Measurements from ENCODE around the gene COG4.

DNA sequence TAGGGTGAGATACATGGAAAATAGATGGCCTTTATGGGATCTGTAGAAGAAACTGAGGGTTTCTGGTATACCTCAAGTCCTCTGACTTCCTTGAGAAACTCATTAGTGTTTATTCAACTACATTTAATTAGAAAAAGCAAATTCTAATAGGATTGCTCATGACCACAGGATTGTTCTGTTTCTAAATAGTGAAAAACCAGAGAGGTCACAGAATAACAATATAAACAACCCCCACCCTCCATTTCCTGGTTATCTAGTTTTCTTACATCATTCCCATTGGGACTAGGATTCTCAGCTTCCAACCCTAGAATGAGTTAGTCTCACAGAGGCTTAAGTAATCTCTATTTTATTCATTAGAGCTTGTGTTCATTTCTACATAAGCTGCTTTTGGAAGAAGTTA lies 30.3 kb upstream of the COG4 start:
- TF ChIP-seq, protein P1, sequence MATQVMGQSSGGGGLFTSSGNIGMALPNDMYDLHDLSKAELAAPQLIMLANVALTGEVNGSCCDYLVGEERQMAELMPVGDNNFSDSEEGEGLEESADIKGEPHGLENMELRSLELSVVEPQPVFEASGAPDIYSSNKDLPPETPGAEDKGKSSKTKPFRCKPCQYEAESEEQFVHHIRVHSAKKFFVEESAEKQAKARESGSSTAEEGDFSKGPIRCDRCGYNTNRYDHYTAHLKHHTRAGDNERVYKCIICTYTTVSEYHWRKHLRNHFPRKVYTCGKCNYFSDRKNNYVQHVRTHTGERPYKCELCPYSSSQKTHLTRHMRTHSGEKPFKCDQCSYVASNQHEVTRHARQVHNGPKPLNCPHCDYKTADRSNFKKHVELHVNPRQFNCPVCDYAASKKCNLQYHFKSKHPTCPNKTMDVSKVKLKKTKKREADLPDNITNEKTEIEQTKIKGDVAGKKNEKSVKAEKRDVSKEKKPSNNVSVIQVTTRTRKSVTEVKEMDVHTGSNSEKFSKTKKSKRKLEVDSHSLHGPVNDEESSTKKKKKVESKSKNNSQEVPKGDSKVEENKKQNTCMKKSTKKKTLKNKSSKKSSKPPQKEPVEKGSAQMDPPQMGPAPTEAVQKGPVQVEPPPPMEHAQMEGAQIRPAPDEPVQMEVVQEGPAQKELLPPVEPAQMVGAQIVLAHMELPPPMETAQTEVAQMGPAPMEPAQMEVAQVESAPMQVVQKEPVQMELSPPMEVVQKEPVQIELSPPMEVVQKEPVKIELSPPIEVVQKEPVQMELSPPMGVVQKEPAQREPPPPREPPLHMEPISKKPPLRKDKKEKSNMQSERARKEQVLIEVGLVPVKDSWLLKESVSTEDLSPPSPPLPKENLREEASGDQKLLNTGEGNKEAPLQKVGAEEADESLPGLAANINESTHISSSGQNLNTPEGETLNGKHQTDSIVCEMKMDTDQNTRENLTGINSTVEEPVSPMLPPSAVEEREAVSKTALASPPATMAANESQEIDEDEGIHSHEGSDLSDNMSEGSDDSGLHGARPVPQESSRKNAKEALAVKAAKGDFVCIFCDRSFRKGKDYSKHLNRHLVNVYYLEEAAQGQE (IDR thresholded peaks at IDR 0.05; ENCODE audit: insufficient read depth in 1 of 2, low read depth in 2 of 2, low read length in 2 of 2) = no peak
- TF ChIP-seq TAF1 (IDR thresholded peaks at IDR 0.05; ENCODE audit: borderline replicate concordance, insufficient read depth, low read length) (no peak), POLR2AphosphoS5 (IDR thresholded peaks at IDR 0.05; ENCODE audit: low read depth, low read length) (no peak), SIN3A (IDR thresholded peaks at IDR 0.05; ENCODE audit: borderline replicate concordance, insufficient read depth, low read length) (no peak)
